ENCODE results near the gene KCTD8.

DNA sequence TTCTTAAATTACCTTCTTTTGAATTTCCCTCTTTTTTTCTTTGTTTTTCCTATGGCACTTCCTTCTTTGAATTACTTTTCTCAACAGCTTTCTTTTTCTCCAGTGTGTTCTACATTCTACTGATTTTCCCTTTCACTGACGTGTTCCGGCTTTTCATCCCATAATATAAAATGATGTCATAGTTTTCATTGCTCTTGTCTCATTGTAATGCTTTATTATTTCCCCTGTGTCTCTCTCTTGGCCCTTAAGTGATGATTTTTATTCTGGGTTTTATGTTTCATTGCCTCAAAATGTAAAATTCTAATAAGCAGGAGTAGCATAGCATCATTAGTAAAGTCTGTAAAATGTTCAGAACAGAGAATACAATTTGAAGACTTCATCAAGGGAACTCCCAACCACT lies 299.3 kb downstream of the KCTD8 start:
- TF ChIP-seq, protein P1, sequence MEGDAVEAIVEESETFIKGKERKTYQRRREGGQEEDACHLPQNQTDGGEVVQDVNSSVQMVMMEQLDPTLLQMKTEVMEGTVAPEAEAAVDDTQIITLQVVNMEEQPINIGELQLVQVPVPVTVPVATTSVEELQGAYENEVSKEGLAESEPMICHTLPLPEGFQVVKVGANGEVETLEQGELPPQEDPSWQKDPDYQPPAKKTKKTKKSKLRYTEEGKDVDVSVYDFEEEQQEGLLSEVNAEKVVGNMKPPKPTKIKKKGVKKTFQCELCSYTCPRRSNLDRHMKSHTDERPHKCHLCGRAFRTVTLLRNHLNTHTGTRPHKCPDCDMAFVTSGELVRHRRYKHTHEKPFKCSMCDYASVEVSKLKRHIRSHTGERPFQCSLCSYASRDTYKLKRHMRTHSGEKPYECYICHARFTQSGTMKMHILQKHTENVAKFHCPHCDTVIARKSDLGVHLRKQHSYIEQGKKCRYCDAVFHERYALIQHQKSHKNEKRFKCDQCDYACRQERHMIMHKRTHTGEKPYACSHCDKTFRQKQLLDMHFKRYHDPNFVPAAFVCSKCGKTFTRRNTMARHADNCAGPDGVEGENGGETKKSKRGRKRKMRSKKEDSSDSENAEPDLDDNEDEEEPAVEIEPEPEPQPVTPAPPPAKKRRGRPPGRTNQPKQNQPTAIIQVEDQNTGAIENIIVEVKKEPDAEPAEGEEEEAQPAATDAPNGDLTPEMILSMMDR (IDR thresholded peaks at IDR 0.05) = no peak
- no peak for TF ChIP-seq POLR2A (IDR thresholded peaks at IDR 0.05)
- no peak for TF ChIP-seq EP300 (IDR thresholded peaks at IDR 0.05)
